A673 (cell line): Measurements from ENCODE around the gene CMIP.

ENCODE experiments used
- EZH2 ChIP-seq: fragments of 200-600 bp; sonication (generic); IDR thresholded peaks from 2 replicates; pipeline ENCODE4 v1.6.1; 2017; ENCODE audit warnings: borderline replicate concordance, low read depth, mild to moderate bottlenecking, mixed read lengths, antibody characterized with exemption, low read length; ENCODE audit not compliant: poor library complexity, severe bottlenecking
- TF ChIP-seq, protein P1 (sequence below): fragments of 300-800, 200-600 bp; sonication (generic); conservative IDR thresholded peaks from 2 replicates; pipeline ENCODE4 v1.5.1; 2017; ENCODE audit warnings: low read depth, mild to moderate bottlenecking, antibody characterized with exemption, low read length, moderate library complexity, mixed read lengths

DNA sequence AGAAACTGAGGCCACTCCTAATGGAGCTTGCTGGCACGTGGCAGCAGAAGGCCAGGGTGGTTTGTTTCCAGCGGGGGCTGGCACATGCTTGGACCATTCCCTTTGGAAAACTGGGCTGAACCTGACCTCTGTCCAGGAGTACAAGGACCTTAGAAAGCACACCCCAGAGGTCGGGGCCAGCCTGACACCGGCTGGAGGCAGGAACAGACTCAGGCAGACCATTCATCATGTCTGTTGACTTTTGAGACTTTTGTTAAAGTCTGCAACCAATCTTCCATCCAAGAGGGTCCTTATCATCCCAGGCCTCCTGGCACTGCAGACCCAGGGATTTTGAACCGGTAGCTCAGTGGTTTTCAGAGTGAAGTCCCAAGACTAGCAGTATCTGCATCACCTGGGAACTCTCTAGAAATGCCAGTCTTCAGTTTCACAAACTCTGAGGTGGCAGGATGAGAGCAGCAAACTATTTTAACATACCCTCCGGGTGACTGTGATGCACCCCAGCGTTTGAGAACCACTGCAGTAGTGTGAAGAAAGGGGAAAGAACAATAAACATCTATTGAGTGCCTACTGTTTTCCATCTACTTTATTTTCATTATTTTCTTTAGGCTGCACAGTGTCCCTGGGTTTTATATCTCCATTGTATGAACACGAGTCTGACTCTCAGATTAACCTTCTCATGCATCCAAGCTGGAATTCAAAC lies 189.2 kb downstream of the CMIP start:
- TF ChIP-seq, protein P1, sequence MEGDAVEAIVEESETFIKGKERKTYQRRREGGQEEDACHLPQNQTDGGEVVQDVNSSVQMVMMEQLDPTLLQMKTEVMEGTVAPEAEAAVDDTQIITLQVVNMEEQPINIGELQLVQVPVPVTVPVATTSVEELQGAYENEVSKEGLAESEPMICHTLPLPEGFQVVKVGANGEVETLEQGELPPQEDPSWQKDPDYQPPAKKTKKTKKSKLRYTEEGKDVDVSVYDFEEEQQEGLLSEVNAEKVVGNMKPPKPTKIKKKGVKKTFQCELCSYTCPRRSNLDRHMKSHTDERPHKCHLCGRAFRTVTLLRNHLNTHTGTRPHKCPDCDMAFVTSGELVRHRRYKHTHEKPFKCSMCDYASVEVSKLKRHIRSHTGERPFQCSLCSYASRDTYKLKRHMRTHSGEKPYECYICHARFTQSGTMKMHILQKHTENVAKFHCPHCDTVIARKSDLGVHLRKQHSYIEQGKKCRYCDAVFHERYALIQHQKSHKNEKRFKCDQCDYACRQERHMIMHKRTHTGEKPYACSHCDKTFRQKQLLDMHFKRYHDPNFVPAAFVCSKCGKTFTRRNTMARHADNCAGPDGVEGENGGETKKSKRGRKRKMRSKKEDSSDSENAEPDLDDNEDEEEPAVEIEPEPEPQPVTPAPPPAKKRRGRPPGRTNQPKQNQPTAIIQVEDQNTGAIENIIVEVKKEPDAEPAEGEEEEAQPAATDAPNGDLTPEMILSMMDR, result no peak
- no peak for TF ChIP-seq EZH2
